GM18498 (cell line): ENCODE results near the gene NCK1.

Source experiments
- ATAC-seq: cut with Tn5 transposase; IDR thresholded peaks from one replicate; pipeline ENCODE4 v1.9.1; 2021; ENCODE audit warnings: mild to moderate bottlenecking, moderate library complexity; ENCODE audit not compliant: unreplicated experiment

The NCK1 gene

GRCh38 chr3:136861890-136862616 is at the start of gene NCK1:
Gene NCK1, plus strand, starts transcription at chr3:136862208. Its CDS starts 65,794 bp downstream, at chr3:136928002.
- ATAC-seq, result peak; percentile 98

GRCh38 chr3:136817448-136817847 is 44.6 kb upstream of the NCK1 start:
- ATAC-seq, result no peak

GRCh38 chr3:136818191-136818768 is 43.7 kb upstream of the NCK1 start:
- ATAC-seq, result peak; percentile 48

- ATAC-seq, result peak; percentile 57
Observed at GRCh38 chr3:136818769-136819391, 43.1 kb upstream of the NCK1 start, which contains the start of gene SLC35G2. Gene SLC35G2, plus strand, starts transcription at chr3:136819126. Its CDS starts 35,335 bp downstream, at chr3:136854461.

GRCh38 chr3:136819392-136819730 is 42.6 kb upstream of the NCK1 start:
- peak; percentile 27 for ATAC-seq

GRCh38 chr3:136819731-136820679 is 42.0 kb upstream of the NCK1 start:
- ATAC-seq, result no peak

- ATAC-seq, result no peak
Observed at GRCh38 chr3:136831461-136831860, 30.5 kb upstream of the NCK1 start.

GRCh38 chr3:136835089-136835812 is 26.8 kb upstream of the NCK1 start:
- no peak for ATAC-seq

- no peak for ATAC-seq
Observed at GRCh38 chr3:136835813-136836510, 26.0 kb upstream of the NCK1 start.

GRCh38 chr3:136836511-136837156 is 25.4 kb upstream of the NCK1 start:
- no peak for ATAC-seq

GRCh38 chr3:136838641-136839555 is 23.1 kb upstream of the NCK1 start:
- ATAC-seq, result no peak

GRCh38 chr3:136839556-136839931 is 22.5 kb upstream of the NCK1 start:
- no peak for ATAC-seq

GRCh38 chr3:136840252-136840651 is 21.8 kb upstream of the NCK1 start:
- no peak for ATAC-seq

GRCh38 chr3:136842294-136842693 is 19.7 kb upstream of the NCK1 start:
- no peak for ATAC-seq

GRCh38 chr3:136844724-136845123 is 17.3 kb upstream of the NCK1 start:
- no peak for ATAC-seq

GRCh38 chr3:136852180-136852579 is 9.8 kb upstream of the NCK1 start:
- ATAC-seq, result no peak

- no peak for ATAC-seq
Observed at GRCh38 chr3:136856665-136857064, 5.3 kb upstream of the NCK1 start.

GRCh38 chr3:136858381-136858780 is 3.6 kb upstream of the NCK1 start:
- no peak for ATAC-seq
